AG04450 (cell line): ENCODE measurements around the gene XYLT2. TPM values are rescaled to one million over a fixed set of nuclear protein-coding genes. Genes with fewer than 3 reads are reported as not detected.

Experiments used
- CTCF ChIA-PET: fragments of 300-600, 350-600 bp; formaldehyde crosslinking; extraction: SDS; loops from one replicate; lab custom pipeline; 2022; ENCODE audit warnings: antibody characterized with exemption, inconsistent platforms; lab: Charles Lee
- POLR2A ChIA-PET: fragments of 350-600 bp; formaldehyde crosslinking; extraction: SDS; loops from one replicate; lab custom pipeline; 2021; ENCODE audit warnings: antibody characterized with exemption, inconsistent platforms; lab: Yijun Ruan, JAX
- DNase-seq: peaks from one replicate; pipeline ENCODE4 v3.0.0-alpha.2; 2011; ENCODE audit warnings: low read depth, low spot score
- H3K27ac ChIP-seq: one replicate; pipeline ENCODE4 v1.5.1; 2012; ENCODE audit warnings: low read depth, low read length, control low read depth
- H3K27me3 ChIP-seq: one replicate; pipeline ENCODE4 v1.6.0; 2012; ENCODE audit warnings: low read length; ENCODE audit not compliant: control insufficient read depth, insufficient read depth
- H3K4me3 ChIP-seq: 2 replicates; pipeline ENCODE4 v1.5.1; 2011; ENCODE audit warnings: mild to moderate bottlenecking, low read depth, low read length, control low read depth
- H3K9me3 ChIP-seq: 2 replicates; pipeline ENCODE4 v1.5.1; 2012; ENCODE audit warnings: low read length; ENCODE audit not compliant: control insufficient read depth, insufficient read depth
- polyA plus RNA-seq: library from polyadenylated mRNA; depleted of rRNA; stranded (reverse); fragments of >200 nt; gene quantifications from 2 replicates; pipeline ENCODE4 v1.2.3, GENCODE V29; 2011
- TF ChIP-seq, protein P1 (sequence below): IDR thresholded peaks from 2 replicates; pipeline ENCODE4 v1.5.1; 2011; ENCODE audit warnings: low read depth, low read length, control low read depth, inconsistent platforms

Gene XYLT2
- polyA plus RNA-seq, 1 experiment, result 13.5 TPM

DNA sequence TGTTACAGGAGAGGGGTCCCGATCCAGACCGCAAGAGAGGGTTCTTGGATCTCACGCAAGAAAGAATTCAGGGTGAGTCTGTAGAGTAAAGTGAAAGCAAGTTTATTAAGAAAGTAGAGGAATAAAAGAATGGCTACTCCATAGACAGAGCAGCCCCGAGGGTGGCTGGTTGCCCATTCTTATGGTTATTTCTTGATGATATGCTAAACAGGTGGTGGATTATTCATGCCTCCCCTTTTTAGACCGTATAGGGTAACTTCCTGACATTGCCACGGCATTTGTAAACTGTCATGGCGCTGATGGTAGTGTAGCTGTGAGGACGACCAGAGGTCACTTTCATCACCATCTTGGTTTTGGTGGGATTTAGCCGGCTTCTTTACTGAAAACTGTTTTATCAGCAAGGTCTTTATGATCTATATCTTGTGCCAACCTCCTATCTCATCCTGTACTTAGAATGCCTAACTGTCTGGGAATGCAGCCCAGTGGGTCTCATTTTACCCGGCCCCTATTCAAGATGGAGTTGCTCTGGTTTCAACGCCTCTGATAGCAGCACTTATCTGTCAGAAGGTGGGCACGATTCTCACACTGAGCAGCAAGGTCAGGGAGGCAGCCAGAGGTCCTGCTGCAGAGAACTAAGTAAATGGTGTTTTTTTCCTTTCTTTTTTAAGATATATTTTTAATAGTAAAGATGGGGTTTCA is 26.5 kb upstream of the XYLT2 start:
- H3K27me3 ChIP-seq, result no peaks in the 10 kb centered on the region
- ChIA-PET CTCF (interaction anchor here (1.0 kb wide), 2 partner anchors 225 to 293 kb away, joined by 3 read pairs; no protein-coding TSS in a partner anchor), POLR2A (no interaction called here)
- H3K27ac ChIP-seq, result no peak overlapping the region
- H3K4me3 ChIP-seq, result no peak overlapping the region
- no peaks in the 10 kb centered on the region for H3K9me3 ChIP-seq
- DNase-seq, result no peak
- TF ChIP-seq, protein P1, sequence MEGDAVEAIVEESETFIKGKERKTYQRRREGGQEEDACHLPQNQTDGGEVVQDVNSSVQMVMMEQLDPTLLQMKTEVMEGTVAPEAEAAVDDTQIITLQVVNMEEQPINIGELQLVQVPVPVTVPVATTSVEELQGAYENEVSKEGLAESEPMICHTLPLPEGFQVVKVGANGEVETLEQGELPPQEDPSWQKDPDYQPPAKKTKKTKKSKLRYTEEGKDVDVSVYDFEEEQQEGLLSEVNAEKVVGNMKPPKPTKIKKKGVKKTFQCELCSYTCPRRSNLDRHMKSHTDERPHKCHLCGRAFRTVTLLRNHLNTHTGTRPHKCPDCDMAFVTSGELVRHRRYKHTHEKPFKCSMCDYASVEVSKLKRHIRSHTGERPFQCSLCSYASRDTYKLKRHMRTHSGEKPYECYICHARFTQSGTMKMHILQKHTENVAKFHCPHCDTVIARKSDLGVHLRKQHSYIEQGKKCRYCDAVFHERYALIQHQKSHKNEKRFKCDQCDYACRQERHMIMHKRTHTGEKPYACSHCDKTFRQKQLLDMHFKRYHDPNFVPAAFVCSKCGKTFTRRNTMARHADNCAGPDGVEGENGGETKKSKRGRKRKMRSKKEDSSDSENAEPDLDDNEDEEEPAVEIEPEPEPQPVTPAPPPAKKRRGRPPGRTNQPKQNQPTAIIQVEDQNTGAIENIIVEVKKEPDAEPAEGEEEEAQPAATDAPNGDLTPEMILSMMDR, result no peak

DNA sequence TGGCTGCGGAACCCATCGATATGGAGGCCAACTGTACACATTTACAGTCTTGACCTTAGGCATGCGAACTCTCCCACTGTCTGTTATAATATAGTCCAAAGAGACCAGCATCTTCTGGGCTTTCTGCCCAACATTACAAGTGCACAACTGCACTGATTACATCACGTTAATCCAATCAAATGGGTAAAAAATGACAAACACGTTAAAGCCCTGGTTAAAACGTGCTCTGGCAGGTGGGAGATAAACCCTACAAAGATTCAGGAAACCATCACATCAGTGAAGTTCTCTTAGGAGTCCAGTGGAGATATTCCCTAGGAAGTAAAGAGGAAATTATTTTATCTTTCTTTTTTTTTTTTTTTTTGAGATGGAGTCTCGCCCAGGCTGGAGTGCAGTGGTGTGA is 23.7 kb upstream of the XYLT2 start:
- no peak for DNase-seq
- peaks cover 2% of the 10 kb centered on the region for H3K27me3 ChIP-seq
- no peaks in the 10 kb centered on the region for H3K9me3 ChIP-seq
- TF ChIP-seq, protein P1, result no peak
- POLR2A ChIA-PET, result no interaction called here
- CTCF ChIA-PET, result interaction anchor here (0.6 kb wide), 1 partner anchor 10 kb away, joined by 4 read pairs; no protein-coding TSS in a partner anchor
- no peak overlapping the region for H3K27ac ChIP-seq
- no peak overlapping the region for H3K4me3 ChIP-seq

DNA sequence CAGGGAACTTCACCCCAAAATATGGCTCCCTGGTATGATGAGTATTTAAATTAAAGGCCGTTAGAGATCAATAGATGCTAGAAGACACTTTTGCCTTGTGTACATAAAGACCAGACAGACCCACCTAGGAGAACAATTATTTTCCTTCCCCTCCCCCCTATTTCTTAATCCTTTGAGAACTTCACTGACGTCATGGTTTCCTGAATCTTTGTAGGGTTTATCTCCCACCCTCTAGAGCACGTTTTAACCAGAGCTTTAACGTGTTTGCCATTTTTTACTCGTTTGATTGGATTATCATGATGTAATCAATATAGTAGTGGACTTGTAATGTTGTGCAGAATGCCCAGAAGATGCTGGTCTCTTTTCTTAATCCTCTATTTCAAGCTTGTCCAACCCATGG is 22.9 kb upstream of the XYLT2 start:
- POLR2A ChIA-PET, result no interaction called here
- H3K9me3 ChIP-seq, result no peaks in the 10 kb centered on the region
- no peak overlapping the region for H3K4me3 ChIP-seq
- TF ChIP-seq, protein P1, result no peak
- DNase-seq, result no peak
- H3K27ac ChIP-seq, result no peak overlapping the region
- peaks cover 2% of the 10 kb centered on the region for H3K27me3 ChIP-seq
- CTCF ChIA-PET, result interaction anchor here (0.6 to 2.0 kb wide), 2 partner anchors 10 to 11 kb away, joined by 4 read pairs; no protein-coding TSS in a partner anchor

DNA sequence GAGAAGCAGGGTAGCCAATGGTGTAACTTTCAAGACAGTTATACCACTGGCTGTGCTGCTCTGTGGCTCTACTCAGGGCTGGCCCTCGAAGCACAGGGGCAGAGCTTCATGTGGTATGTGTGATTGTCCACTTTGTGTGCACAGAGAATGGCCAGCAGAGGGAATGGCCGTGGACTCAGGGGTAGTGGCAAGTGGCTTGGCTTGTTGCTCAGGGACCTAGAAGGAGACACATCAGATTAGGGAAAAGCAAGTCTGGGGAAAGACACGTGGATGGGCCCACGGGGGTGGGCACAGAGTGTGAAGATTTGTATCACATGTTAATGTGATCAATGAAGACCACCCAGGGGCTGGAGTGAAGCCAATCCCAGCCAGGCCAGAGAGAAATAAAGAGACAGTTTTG is 20.0 kb upstream of the XYLT2 start:
- ChIA-PET CTCF (no interaction called here), POLR2A (no interaction called here)
- TF ChIP-seq, protein P1, result no peak

DNA sequence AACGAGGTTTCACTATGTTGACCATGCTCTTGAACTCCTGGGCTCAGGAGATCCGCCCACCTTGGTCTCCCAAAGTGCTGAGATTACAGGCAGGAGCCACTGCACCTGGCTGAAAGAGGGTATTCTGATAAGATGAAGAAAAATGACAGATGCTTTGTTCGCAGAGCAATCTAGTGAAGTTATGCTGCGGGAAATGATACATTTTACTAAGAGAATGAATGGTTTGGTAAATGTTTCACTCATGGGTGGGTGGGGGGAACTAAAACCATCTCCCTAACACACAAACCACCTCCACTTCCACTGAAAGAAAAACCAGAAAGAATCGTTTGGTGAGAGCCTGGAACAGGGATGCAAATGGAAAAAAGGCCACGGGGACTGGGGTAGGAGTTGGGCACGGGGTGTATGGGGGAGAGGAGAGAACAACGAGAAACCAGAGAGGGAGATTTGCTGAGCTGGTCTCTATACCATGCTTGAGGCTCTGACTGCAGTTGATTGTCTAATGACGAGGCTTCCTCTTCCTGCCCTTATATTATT is 19.0 kb upstream of the XYLT2 start:
- Histone ChIP-seq H3K27me3 (peaks cover 4% of the 10 kb centered on the region), H3K9me3 (no peaks in the 10 kb centered on the region; the same call in 1 of the 2 replicates), H3K27ac (no peak overlapping the region), H3K4me3 (no peak overlapping the region)
- no peak for DNase-seq
- ChIA-PET CTCF (no interaction called here), POLR2A (no interaction called here)
- TF ChIP-seq, protein P1, result no peak

More for the DNA sequence above, 20.0 kb upstream of the XYLT2 start:
- Histone ChIP-seq H3K9me3 (no peaks in the 10 kb centered on the region; the same call in 1 of the 2 replicates), H3K27me3 (peaks cover 4% of the 10 kb centered on the region), H3K27ac (no peak overlapping the region), H3K4me3 (no peak overlapping the region)
- no peak for DNase-seq
